ENCODE data around the gene WDR1.
A peak's percentile ranks its signal among the peaks of the same experiment; 100 is the strongest.
"Not testable (repeated sequence)": the region's sequence is repeated elsewhere in the genome, so short reads cannot be mapped to it uniquely, and the experiment has no call there.

WDR1 gene

GRCh38 chr4:10134141-10134540, 17.5 kb upstream of the WDR1 start:
- no peak for DNase-seq (ENCODE audit: low read depth in 2 of 2)

DNA sequence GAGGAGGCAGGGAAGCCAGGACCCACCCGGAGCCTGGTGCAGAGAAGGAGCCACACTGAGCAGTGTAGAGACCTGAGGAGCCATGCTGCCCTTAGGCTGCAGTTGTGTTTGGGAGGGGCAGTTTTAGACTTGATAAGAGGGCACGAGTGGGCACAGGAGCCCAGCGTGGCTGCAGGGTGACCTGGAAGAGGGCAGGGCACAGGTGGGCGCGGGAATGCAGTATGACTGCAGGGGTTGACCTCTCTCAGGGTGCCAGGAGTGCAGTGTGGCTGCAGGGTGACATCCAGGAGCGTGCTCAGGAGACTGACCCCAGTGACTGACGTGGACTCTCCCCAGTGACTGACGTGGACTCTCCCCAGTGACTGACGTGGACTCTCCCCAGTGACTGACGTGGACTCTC, 14.6 kb upstream of the WDR1 start:
- DNase-seq (ENCODE audit: low read depth in 2 of 2), result no peak

- DNase-seq (ENCODE audit: low read depth in 2 of 2), result no peak
These were observed 13.7 kb upstream of the WDR1 start for GRCh38 chr4:10130178-10130888.

GRCh38 chr4:10129196-10130177, 12.9 kb upstream of the WDR1 start:
- no peak for DNase-seq (ENCODE audit: low read depth in 2 of 2)

GRCh38 chr4:10128761-10129160, 12.2 kb upstream of the WDR1 start:
- no peak for DNase-seq (ENCODE audit: low read depth in 2 of 2)

DNA sequence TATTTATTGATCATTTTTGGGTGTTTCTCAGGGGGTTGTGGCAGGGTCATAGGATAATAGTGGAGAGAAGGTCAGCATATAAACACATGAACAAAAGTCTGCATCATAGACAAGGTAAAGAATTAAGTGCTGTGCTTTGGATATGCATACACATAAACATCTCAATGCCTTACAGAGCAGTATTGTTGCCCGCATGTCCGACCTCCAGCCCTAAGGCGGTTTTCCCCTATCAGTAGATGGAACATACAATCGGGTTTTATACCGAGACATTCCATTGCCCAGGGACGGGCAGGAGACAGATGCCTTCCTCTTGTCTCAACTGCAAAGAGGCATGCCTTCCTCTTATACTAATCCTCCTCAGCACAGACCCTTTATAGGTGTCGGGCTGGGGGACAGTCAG, 10.9 kb upstream of the WDR1 start:
- not testable (repeated sequence) for DNase-seq (ENCODE audit: low read depth in 2 of 2)

- no peak for DNase-seq (ENCODE audit: low read depth in 2 of 2)
These were observed 7.8 kb upstream of the WDR1 start for GRCh38 chr4:10124167-10124930.

DNA sequence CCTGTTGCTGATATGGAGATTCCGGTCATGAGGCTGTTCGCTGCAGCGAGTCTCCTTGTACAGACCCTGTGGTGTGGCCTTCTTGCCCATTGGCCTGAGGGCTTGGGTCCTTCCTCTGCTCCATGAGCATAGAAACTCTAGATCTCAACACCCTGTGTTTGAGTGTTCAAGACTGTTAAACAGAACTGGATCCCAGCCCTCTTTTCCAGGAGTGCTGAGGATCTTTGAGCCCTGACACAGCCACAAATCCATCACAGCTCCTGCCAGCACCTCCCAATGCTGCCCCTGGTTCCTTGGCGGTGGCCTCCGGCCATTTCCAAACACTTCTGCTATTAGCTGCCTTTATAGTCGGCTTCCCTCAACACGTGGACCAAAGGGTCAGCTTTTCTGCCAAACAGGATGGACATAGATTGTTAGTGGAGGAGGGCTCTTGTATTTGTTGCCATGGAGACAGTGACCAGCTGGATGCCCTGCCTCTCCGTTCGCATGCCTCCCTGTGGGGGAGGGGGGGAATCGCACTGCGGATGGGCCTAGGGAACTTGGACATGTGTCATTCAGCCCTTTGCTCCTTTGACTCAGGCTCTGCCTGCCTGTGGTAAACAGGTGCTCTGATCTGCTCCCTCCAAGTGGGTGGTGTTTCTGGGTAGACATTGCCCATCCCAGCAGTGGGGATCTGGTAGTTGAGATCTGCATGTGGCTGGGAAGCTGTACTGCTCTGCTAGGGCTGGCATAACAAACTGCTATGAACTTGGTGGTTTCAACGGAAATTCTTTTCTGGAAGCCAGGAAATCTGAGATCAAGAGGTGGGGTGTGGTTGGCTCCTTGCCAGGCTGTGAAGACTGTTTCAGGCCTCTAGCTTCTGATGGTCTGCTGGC, 6.9 kb upstream of the WDR1 start:
- no peak for DNase-seq (ENCODE audit: low read depth in 2 of 2)

- no peak for DNase-seq (ENCODE audit: low read depth in 2 of 2)
These were observed 5.8 kb upstream of the WDR1 start for GRCh38 chr4:10122236-10122932.

GRCh38 chr4:10121568-10122208, 5.1 kb upstream of the WDR1 start:
- DNase-seq (ENCODE audit: low read depth in 2 of 2), result no peak

- no peak for DNase-seq (ENCODE audit: low read depth in 2 of 2)
These were observed 4.5 kb upstream of the WDR1 start for GRCh38 chr4:10120943-10121567.

GRCh38 chr4:10119773-10120172, 3.2 kb upstream of the WDR1 start:
- no peak for DNase-seq (ENCODE audit: low read depth in 2 of 2)

DNA sequence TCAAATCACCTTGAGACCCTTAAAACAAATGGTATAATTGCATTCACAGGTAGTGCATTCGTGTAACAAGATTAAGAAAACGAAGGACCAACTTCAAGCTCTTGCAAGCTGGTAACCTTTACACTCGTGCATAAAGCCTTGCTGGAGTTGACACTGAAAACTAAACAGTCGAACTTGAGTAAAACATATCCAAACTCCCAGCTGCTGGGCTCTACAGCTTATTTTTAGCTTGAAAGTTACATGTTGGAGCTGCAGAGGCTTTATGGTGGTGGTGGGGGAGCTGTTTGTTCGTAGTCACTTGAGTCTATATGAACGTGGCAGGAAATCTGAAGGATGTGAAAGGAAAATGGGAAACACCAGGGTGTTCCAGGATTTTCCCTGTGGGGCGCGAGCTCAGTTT, 2.7 kb upstream of the WDR1 start:
- no peak for DNase-seq (ENCODE audit: low read depth in 2 of 2)

GRCh38 chr4:10118048-10119004, 1.7 kb upstream of the WDR1 start:
- no peak for DNase-seq (ENCODE audit: low read depth in 2 of 2)

- no peak for DNase-seq (ENCODE audit: low read depth in 2 of 2)
These were observed 904 bp upstream of the WDR1 start for GRCh38 chr4:10117359-10118047.

DNA sequence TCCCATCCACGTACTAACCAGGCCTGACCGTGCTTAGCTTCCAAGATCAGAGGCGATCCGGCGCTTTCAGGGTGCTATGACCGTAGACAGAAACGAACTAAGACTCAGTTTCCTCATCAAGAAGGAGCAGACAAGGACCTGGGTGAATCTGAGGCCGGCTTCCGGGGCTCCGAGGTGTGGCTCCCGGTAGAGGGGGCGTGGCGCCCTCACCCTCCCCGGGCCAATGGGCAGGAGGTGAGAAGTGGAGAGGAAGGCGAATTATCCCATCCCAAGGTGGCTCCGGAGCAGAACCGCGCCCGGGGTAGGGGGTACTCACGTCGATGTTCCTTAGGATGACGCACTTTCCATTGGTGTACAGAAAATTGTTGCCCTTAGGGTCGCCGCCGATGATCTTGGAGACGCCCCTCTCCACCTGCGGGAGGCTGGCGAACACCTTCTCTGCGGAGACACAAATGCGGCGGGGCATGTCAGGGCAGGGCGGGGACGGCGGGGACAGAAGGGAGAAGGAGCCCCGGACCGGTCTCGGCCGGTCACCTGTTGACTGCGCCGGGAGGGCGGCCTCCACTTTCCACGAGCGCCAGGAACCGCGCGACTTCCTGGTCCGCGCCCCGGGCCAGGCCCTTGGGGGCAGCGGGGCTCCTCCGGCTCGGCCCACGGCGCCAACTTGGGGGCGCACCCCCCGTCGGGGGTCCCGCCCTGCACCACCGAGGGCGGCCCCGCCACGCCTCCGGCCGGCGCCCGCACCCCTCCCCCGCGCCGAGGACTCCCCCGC, 616 bp downstream of the WDR1 start:
- peak; percentile 56 to 63 for DNase-seq (ENCODE audit: low read depth in 2 of 2)

DNA sequence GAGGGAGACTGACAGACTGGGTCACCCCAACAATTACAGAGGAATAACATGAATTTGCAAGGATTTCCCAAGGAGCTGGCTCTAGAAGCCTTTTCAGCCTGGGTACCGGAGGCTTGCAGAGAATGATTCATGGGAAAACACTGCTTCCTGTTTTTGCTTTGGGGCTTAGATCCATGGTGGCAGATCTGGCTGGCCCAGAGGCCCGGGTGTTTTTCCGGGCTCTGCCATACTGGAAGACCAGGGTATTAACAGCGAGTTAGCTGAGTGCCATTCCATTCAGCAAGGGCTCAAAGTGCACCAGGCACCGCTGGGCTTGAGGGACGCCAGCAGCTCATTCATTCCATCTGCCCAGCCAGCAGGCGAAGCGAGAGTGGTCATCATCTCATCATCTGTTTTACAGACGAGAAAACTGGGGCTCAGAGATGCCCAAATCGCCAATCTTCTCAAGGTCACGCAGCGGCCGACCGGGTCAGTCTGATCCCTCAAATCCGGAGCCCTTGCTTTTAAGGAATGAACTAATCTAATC, 1.3 kb downstream of the WDR1 start:
- DNase-seq (ENCODE audit: low read depth in 2 of 2), result no peak

All from stimulated activated CD4-positive, alpha-beta T cell treated with anti-CD3 and anti-CD28 coated beads, Interleukin-15, amount 100 ng/mL, for 48 hours (primary cell).